AG09309 (cell line): ENCODE measurements around the gene DMAC2L.
"Not testable (repeated sequence)": the region's sequence is repeated elsewhere in the genome, so short reads cannot be mapped to it uniquely, and the experiment has no call there.

ENCODE experiments used
- DNase-seq: peaks from one replicate; pipeline ENCODE4 v3.0.0-alpha.2; 2010; ENCODE audit warnings: low read depth
- H3K4me3 ChIP-seq: 2 replicates; pipeline ENCODE4 v1.5.1; 2011; ENCODE audit warnings: mild to moderate bottlenecking, low read depth, low read length, moderate library complexity; ENCODE audit not compliant: control insufficient read depth
- CTCF ChIP-seq: IDR thresholded peaks from 2 replicates; pipeline ENCODE4 v1.5.1; 2011; ENCODE audit warnings: mild to moderate bottlenecking, low read depth, low read length, inconsistent platforms; ENCODE audit not compliant: insufficient read depth, control insufficient read depth; ENCODE audit errors: missing control alignments

DMAC2L gene

DNA sequence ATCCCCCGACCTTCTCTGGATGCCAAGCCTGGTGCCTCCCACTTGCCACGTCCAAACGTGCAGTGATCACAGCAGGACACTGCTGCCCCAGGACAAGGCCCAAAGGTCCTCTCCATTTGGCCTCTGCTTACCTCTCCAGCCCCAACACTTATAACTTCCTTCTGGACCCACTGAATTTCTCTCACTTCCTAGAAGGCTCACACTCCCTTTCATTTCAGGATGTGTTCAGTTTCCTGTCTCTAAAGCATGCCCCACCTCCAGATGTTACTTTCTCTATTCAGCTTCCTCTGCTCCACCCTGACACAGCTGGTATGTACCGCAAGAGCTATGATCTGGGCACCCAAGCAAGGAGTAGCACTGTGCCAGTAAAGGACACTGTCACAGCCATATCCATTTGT is 51.6 kb downstream of the DMAC2L start:
- no peak for TF ChIP-seq CTCF
- H3K4me3 ChIP-seq: peak overlapping the region; percentile 30
- no peak for DNase-seq

DNA sequence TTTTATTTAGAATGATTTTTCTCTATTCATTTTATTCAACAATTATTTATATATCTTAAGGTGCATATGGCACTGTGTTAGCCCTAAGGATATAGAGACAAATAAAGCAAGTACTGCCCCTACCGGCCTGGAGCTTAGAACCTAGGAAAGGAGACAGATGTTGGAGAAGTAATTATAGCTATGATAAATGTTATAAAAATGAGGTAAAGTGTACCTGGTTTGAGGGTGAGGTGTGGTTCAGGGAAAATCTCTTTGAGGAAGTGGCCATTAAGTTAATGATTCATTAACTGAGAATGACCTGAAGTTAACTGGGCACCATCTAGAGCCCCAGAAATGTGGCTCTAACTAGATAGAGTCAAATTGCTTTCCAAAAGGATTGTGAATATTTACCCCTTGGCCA is 52.7 kb downstream of the DMAC2L start:
- DNase-seq: no peak
- no peak for TF ChIP-seq CTCF
- H3K4me3 ChIP-seq: no peak overlapping the region

DNA sequence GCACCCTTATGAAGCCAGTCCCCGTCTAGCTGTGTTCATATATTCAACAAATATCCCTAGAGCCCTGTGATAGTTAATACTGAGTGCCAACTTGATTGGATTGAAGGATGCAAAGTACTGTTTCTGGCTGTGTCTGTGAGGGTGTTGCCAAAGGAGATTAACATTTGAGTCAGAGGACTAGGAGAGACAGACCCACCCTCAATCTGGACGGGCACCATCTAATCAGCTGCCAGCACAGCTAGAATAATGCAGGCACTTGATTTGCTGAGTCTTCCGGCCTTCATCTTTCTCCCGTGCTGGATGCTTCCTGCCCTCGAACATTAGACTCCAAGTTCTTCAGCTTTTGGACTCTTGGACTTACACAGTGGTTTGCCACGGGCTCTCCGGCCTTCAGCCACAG is 53.4 kb downstream of the DMAC2L start:
- DNase-seq, H3K4me3 ChIP-seq: not testable (repeated sequence)

DNA sequence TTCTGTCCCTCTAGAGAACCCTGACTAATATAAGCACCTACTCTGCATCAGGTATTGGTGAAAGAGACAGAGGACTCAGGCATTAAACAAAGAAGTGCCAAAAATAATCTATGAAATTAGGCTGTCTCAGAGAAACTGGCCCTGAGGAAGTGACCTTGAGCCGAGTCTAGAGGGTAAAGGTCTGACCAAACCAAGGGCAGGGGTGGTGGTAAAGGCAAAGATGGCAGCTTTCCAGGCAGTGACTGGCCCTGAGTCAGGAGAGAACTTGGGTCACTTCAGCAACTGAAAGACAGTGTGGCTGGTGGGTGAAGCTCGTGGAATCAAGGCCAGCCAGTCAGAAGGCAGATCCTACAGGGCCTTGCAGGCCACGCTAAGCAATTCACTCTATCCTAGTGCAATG is 54.0 kb downstream of the DMAC2L start:
- DNase-seq: no peak
- H3K4me3 ChIP-seq: no peak overlapping the region
- TF ChIP-seq CTCF: no peak

GRCh38 chr14:50366589-50366988 is 54.5 kb downstream of the DMAC2L start:
- DNase-seq: no peak
- no peak overlapping the region for H3K4me3 ChIP-seq
- TF ChIP-seq CTCF: no peak

- no peak for DNase-seq
- TF ChIP-seq CTCF: no peak
These were observed 59.4 kb downstream of the DMAC2L start for GRCh38 chr14:50371546-50371945.

DNA sequence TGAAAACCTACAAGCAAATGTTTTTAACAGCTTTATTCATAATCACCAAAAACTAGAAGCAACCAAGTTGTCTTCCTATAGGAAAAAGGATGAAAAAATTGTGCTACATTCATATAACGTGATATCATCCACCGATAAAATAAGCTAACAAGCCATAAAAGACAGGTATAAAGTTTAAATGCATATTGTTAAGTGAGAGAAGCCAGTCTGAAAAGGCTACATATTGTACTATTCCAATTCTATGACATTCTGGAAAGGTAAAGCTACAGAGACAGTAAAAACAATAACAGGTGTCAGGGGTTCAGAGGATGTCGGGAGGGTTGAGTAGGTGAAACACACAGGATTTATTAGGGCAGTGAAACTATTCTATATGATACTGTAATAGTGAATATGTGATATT is 61.8 kb downstream of the DMAC2L start:
- no peak for TF ChIP-seq CTCF
- DNase-seq: no peak
- H3K4me3 ChIP-seq: no peak overlapping the region

More at GRCh38 chr14:50371546-50371945, 59.4 kb downstream of the DMAC2L start:
- H3K4me3 ChIP-seq: no peak overlapping the region

DNA sequence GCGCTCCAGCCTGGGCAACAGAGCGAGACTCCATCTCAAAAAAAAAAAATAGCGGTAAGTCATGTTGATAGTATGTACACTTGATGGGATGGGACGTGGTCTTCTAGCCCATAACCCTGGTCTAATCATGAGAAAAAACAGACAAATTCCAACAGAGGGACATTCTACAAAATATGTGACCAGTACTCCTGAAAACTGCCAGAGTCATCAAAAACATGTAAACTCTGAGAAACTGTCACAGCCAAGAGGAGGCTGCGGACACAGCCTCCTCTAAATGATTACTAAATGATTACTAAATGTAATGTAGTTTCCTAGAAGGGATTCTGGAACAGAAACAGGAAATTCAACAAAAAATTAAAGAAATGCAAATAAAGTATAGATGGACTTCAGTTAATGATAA is 63.6 kb downstream of the DMAC2L start:
- DNase-seq: no peak
- TF ChIP-seq CTCF: no peak

More for the DNA sequence above, 63.6 kb downstream of the DMAC2L start:
- no peak overlapping the region for H3K4me3 ChIP-seq
